ENCODE results near the gene PLEKHH2.
A peak's percentile ranks its signal among the peaks of the same experiment; 100 is the strongest.
"Not testable (repeated sequence)": the region's sequence is repeated elsewhere in the genome, so short reads cannot be mapped to it uniquely, and the experiment has no call there.

The PLEKHH2 gene

DNA sequence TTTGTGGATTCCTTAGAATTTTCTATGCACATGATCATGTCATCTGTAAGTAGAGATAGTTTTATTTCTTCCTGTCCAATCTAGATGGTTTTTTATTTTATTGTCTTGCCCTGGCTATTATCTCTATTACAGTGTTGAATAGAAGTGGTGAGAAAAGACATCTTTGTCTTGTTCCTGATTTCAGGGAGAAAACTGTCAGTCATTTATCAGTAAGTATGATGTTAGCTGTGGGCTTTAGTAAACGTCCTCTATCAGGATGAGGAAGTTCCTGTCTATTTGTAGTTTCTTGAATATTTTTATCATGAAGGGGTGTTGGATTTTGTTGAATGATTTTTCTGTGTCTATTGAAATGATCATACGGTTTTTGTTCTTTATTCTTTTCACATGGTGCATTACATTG, 5.3 kb downstream of the PLEKHH2 start:
- DNase-seq: no peak

DNA sequence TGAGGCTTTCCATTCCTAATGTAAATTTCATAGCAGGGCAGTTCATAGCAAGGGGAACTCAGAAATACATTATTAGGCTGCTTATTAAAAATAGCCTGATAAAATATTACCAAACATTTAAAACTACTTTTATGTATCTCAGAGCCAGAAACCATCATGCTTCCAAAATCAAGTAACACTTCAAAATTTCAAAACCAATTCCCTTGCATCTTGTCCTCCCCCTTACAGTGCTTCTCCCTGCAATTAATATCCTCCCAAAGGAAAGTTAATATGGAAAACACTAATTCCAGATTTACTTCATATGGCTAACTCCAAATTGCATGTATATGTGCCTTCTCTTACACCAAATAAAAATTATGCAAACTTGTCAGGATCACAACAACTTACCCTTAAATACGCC, 6.6 kb downstream of the PLEKHH2 start:
- DNase-seq: no peak

DNA sequence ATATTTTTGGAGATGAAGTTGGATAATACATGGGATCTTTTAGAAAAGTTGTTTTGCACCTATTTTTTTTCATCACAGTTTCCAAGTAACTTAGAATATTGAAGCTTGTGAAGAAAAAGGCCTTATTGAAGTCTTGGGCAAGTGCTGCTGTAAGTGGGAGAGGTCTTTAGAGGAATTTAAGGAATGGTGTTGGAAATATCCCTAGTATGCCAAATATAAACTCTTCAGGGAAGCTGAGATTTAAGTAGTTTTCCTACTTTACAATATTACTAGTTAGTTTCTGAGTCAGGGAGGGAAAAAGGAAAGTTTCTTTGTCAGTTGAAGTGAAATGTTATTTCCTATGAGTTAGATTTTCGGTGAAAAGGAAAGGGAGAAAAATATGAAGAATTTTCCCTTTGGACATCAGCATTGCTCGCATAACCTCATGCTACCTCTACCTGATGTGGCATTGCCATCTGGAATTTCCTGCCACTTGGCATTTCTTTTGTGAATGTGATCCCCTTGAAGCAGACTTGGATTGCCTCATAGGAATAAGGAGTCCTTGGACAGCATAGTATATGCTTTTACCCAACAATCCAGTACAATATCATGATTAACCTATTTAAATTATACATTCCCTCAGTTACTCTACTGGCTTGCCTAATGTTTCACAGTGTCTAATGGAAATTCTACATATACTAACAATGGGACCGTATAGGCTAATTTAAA, 12.1 kb downstream of the PLEKHH2 start:
- DNase-seq: no peak

DNA sequence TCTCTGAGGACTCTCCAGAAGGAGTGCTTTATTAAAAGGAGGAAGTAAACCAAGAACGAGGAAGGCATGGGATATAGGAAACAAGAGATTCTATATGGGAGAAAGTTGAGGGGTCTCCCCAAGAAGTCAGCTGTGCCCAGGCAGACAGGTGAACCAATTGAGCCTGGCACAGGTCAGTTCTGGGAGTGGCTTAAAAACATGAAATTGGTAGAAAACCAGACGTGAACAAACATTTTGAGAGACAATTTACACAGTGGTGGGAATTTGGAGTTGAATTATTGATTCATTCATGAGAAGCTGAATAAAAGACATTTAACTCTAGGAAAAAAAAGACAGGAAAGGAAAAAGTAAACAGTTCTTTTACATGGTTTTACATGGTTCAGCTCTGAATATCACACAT, 16.4 kb downstream of the PLEKHH2 start:
- no peak for DNase-seq

DNA sequence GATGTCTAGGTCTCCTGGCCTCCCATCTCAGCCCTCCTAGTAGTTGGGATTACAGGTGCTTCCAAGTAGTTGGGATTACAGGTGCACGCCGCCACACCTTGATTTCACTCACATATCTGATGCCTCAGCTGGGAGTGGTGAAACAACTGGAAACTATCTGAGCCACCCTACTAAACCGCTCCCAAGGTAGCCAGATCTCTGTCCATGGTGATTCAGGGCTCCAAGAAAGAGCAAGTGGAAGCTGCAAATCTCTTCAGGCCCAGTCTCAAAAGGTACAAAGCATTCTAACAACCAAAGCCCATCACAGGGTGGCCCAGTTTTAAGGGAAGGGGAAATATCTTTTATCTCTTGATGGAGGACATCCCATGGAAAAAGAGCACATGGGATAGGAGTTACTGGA, 20.2 kb downstream of the PLEKHH2 start:
- DNase-seq: no peak

DNA sequence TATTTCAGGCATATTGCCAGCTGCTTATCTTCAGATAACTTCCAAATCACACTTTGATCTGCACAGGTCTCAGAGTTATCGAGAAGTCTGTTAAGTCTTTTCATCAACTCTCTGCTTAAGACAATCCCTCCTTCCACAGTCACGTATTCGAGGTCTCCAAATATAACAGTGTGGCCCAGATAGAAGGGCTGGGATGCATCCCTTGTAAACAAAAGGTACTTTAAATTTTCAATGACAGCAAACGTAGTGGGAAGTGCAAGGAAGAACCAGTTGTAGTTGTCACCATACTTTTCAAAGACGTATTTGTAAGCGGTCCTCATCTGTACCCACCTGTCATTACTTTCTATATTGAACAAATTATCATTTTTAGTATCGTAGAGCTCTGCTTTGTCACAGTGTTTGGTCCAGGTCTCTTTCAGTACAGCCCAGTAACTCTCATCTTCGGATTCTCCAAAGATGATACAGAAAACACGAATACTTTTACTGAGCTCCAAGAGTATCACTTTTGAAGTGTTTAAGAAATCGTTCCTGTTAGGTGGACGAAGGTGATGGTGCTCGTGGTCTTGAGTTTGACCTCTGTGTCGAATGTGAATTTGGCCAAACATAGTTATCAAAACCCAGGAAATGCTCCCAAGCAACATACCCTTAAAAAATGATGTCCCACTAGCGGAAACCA, 38.7 kb downstream of the PLEKHH2 start:
- DNase-seq: no peak

DNA sequence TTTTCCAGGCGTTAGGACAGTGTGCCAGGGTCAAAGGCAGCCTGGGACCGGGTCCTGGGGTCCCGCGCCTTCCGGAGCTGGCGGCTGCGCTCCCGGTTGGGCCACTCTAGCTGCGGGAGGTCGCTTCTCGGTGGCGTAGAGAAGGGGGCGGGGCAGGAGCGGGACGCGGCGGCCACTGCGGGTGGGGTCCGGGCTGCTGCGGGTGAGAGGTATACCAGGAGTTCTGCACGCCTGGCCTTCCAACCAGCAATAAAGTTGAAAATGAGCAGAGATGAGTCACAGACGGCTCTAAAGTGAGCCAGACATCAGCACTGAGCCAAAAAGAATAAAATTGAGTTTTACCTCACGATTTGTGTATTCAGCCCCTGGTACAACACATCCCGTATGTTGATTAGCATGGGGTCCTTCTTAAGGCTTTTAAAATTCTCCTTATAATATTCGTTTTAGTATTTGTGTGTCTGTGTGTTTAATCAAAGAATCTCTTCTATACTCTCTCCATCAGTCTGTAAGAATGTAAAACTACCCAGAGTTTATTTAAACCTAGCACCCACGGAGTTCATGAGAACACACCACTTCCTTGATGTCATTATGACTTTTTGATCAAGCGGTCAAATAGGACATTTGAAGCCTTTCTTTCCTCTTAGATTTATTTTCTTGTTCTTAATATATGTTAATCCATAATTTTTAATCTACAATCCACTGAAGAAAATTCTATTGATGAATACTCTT, 39.4 kb downstream of the PLEKHH2 start, which contains the start of gene C1GALT1C1L:
TSS of gene C1GALT1C1L (minus strand) at position 108 of the 729 bp plus-strand sequence. CDS start at position 1, 107 bp downstream.
- DNase-seq: peak; percentile 32

DNA sequence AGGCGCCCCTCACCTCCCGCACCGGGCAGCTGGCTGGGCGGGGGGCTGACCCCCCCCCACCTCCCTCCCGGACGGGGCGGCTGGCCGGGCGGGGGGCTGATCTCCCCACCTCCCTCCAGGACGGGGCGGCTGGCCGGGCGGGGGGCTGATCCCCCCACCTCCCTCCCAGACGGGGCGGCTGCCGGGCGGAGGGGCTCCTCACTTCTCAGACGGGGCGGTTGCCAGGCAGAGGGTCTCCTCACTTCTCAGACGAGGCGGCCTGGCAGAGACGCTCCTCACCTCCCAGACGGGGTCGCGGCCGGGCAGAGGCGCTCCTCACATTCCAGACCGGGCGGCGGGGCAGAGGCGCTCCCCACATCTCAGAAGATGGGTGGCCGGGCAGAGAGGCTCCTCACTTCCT, 40.7 kb downstream of the PLEKHH2 start:
- not testable (repeated sequence) for DNase-seq

DNA sequence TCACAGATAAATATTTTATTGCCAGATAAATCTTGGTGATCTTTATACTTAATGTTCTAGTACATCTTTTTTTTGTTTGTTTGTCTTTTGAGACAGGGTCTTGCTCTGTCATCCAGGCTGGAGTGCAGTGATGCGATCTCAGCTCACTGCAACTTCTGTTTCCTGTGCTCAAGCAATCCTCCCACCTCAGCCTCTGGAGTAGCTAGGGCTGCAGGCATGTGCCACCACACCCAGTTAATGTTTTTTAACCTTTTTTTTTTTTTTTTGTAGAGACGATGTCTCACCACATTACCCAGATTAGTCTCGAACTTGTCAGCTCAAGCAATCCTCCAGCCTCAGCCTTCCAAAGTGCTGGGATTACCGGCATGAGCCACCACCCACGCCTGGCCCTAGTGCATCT, 48.3 kb downstream of the PLEKHH2 start:
- DNase-seq: no peak

DNA sequence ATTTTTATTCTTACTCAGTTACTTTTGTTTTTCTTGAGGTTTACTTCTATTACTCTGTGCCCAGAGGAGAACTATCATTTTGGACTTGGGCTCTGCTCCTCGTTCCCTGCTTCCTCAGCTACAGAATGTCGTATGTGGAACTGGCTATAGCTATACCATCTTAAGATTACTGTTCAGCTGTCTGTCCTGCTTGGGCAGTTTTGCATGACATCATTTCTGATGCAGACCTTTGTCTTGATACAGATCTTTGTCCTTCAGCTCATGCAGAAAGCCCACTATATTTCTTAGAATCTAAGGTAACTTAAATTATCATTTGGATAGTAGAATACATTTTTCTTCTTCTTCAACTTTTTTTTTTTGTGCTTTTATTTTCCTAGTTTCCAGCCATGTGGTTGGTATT, 52.9 kb downstream of the PLEKHH2 start:
- no peak for DNase-seq

DNA sequence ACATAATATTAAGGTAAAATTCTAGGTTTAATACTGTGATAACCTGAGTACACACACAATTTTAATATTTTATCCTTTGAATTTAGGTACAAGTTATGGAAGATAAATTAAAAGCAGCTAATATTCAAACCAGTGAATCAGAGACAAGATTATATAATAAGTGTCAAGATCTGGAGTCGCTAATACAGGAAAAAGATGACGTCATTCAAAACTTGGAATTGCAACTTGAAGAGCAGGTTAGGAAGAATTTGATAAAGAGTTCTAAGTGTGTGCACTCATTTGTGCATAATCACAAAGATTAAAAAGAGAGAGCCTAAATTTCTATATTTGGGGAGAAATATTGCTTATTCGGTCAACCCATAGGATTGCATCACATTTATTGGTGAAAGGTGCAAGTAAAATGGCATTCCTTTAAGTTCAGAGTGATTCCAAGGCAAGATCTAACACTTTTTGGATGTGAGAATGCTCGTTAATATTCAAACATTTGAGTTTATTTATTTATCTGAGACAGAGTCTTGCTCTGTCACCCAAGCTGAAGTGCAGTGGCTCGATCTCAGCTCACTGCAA, 55.5 kb downstream of the PLEKHH2 start:
- no peak for DNase-seq

DNA sequence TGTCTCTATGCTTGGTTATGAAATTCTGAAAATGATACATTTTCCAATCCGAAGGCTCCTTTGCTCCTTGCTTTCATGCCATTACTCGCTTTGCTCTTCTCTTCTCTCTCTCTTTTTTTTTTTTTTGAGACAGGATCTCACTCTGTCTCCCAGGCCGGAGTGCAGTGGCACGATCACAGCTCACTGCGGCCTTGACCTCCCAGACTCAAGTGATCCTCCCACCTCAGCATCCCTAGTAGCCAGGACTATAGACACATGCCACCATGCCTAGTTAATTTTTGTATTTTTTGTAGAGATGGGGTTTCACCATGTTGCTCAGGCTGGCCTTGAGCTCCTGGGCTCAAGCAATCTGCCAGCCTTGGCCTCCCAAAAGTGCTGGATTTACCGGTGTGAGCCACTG, 61.1 kb downstream of the PLEKHH2 start:
- not testable (repeated sequence) for DNase-seq

DNA sequence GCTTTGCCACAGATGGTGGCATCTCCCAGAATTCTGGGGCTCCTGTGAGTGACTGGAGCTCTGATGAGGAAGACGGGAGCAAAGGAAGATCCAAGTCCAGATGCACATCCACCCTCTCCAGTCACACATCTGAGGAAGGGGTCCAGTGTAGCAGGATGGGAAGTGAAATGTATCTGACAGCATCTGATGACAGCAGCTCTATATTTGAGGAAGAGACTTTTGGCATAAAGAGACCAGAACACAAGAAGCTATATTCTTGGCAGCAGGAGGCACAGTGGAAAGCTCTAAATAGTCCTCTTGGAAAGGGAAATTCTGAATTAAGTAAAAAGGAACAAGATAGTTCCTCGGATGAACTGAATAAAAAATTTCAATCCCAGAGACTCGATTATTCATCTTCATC, 62.7 kb downstream of the PLEKHH2 start:
- DNase-seq: no peak

DNA sequence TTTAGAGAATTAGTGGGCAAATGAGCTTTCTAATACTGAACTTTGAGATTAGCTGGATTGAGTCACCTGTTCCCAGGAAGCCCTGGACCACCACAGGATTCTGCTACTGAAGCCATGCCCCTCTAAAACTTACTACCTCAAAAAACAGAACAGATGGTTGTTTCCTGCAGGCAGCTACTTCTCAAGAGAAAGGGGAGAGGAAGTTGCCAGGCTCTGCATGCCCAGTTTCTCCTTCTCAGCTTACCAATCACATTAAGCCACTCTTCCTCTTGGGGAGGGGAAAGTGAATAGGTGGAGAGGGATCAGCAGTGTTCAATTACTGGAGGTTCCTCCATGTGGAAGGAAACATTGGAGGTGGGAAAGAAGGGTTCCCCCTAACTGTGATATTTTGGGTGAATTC, 64.1 kb downstream of the PLEKHH2 start:
- DNase-seq: no peak

DNA sequence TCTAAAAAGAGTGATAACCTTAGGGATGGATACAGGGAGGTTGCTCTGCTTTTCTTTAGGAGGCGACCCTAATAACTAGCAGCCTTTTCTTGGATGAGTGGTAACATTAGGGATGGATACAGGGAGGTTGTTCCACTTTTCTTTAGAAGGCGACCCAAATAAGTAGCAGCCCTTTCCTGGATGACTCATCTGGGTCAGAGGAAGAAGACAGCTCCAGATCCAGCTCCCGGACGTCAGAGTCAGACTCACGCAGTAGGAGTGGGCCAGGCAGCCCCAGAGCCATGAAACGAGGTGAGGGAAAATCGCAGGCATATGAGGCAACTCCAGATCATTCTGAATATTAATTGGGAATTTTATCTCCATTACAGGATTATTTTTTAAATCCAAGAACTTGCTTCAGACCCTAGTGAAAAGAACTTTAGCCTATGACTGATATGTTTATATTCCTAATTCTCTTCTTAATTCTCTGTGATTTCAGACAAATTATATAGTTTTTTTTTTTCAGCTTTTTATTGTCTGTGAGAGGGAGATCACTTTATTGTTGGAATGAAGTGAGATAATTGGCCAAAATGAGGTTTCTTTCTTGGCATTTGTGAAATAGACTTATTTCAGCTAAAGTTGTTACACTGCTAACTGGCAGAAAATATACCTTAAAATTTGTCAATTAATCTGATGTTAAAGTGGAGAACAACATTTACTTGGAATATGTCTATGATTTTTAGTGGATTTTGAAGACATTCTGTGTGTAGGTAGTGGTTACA, 70.4 kb downstream of the PLEKHH2 start:
- no peak for DNase-seq

DNA sequence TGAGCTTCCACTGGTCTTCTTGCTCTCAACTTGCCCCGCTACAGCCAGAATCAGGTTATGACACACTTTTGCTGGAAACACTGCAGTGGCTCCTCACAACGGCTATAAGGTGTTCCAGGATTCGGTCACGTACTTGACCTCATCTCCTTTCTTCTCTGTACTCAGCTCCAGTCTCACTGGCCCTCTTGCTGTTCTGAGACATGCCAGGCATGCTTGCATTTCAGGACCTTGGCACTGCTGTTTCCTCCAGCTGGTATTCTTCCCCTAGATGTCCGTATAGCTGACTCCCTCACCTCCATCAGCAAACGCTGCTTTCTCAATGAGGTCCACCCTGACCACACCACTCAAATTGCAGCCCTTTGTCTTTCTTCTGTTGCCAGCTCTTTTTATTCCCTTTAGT, 71.1 kb downstream of the PLEKHH2 start:
- DNase-seq: no peak

DNA sequence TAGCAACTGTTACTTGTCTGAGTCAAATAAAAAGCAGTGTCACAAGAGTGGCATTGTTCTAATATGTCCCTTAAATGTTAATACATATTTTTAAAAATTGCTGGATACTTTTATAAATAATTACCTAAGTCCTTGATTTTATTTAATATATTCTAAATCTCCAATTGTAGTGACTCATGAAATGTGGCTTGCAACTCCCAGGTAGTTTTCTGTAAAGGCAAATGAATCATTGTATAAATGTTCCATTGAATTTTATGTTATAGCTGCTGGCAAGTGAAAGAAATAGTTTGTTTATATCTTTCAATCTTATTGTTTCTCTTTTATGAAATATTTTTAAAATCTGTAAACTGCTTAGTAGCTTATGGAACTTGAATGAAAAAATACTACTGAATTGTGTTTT, 71.8 kb downstream of the PLEKHH2 start:
- no peak for DNase-seq

DNA sequence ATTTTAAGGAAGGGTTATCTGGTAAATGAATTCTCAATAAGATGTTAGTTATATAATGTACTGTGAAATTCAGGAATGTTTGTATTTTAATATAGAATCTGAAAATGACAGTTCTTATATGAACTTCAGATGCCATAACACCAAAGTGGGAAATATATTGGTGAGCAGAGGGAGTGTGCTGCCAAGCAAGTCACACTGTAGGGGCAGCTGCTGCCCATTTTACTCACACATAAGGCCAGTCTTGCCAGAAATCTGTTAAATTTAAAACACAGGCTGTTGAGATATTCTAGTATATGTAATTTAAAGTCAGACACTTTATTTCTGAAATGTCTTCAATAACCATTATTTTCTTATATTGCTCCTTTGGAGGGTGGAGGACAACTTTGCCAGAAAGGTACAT, 73.8 kb downstream of the PLEKHH2 start:
- no peak for DNase-seq

DNA sequence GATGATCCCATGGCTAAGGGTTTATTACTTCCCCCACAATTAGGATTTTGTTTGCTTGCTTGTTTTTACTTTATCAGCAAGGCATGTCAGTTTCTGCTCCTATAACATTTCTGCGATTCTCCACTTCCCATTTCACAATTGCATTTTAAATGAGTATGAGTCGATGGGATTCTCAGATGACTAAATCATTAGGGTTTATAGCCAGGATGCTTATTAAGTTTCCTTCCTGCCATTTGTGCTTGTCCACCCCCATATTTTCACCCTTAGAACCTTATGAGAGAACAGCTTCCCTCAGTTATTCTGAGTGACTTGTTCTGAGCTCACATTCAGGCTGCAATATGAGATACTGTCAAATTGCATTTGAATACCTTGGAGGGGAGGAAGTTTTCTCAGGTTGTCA, 77.1 kb downstream of the PLEKHH2 start:
- DNase-seq: no peak

DNA sequence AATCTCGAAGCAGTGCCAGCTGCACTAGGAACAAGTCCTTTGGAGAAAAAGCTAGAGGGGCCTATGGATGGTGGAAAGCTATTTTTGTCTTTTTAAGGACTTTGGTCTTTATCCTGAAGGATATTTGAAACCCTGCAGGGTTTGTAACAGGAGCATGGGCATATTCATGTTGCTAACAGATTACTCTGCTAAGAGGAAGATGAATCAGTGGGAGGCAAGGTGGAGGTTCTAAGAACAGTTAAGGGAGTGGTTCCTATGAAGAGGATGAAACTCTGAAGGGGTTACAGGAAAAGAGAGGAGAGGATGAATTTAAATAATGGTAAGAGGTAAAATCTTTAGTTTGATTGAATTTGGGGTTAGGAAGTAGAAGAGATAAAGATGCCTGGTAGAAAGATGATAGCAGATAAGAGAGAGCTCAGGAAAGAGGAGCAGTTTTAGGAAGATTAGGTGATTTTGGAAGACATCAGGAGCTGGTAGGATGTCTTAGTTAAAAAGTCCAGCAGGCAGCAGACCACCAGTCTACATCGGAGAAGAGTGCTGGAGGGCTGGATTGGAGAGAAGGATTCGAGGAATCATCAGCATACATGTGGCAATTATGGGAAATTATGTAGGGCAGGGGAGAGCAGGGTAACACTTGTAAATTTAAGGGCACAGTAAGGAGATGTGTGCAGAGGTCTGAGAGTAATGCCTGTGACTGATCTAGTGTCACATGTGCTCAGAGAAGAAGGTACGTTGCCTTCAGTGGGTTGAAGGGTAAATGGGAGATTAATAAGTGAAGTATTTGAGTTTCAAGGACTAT, 78.4 kb downstream of the PLEKHH2 start:
- DNase-seq: no peak

DNA sequence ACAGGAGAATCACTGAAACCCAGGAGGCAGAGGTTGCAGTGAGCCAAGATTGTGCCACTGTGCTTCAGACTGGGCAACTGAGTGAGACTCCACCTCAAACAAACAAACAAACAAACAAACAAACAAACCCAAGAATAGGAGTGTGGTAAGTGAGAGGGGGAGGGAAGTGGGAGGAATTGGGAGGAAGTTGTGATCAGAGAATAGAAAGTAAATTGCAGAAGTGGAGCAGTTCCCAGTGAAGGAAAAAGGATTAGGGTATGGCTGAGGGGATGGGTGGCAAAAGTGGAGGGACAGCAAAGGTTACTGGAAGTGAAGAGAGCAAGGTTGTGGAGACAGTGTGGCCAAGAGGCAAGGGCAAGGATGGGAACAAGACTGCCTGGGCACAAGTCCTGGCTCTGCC, 80.3 kb downstream of the PLEKHH2 start:
- no peak for DNase-seq

DNA sequence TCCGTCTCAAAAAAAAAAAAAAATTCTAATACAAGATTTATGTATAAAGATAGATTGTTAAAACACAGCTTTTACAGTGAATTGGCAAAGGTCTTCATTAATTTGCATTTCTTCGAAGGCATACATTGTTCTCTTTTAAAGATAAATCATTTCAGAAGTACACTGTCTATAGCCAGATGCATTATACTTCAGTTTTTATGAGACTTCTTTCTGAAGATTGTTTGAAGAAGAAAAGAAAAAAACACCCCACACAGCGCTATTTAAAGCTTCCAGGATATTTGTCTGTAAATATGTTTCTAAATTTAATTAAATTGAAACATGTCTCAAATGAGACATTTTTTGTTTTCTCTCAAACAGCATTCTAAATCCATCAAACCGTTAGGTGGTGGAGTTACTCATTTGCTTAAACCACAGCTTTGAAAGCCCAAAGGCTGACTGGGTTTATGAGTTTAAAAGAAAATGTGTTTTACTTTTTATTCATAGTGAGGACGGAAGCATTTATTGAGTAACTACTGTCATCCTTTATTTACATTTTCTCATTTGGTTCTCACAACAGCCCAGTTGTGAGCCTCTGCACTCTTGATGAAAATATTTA, 81.6 kb downstream of the PLEKHH2 start:
- no peak for DNase-seq
